Stimulated activated naive CD8-positive, alpha-beta T cell treated with anti-CD3 and anti-CD28 coated beads, Interleukin-15, Interleukin-2, amounts not matched to agents 100 U/mL and 50 U/mL, for 24 hours (primary cell): ENCODE results near the gene MAP2K6.
A peak's percentile ranks its signal among the peaks of the same experiment; 100 is the strongest.

Experiments
- ATAC-seq: fragments of 150-1000 bp; cut with Tn5 transposase; one replicate; pipeline ENCODE4 v1.10.0; 2021
- DNase-seq: peaks from one replicate; pipeline ENCODE4 v3.0.0; 2021

MAP2K6 gene

GRCh38 chr17:69578385-69578936 lies 164.0 kb downstream of the MAP2K6 start:
- no peak for ATAC-seq
- no peak for DNase-seq

GRCh38 chr17:69579961-69580677 lies 165.6 kb downstream of the MAP2K6 start:
- no peak for ATAC-seq

GRCh38 chr17:69581061-69581961 lies 166.8 kb downstream of the MAP2K6 start:
- peak; percentile 70 for ATAC-seq
- peak; percentile 39 for DNase-seq

More at GRCh38 chr17:69579961-69580677, 165.6 kb downstream of the MAP2K6 start:
- no peak for DNase-seq

- ATAC-seq (no peak), DNase-seq (no peak)
Measured at GRCh38 chr17:69588316-69588715, 173.8 kb downstream of the MAP2K6 start.

DNA sequence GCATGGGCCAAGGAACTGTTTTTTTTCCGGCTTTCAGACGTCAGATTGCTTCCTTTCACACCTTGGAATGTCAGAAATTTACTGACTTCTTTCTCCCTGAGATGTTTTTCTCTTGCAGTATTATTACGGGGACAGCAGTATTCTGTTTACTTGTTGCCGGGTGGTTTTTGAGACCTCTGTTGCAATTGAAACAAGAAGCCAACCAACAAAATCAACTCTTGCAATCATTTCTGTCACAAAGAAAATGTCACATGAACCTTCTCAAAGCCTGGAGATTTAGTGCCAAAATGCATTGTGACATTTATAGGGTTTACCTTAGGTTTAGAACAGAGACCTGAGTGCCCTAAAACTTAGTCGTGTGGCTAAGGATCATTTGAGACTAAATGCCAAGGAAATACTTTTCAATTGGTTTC lies 174.3 kb downstream of the MAP2K6 start:
- no peak for ATAC-seq
- no peak for DNase-seq

- ATAC-seq, result no peak
Measured at GRCh38 chr17:69590671-69591070, 176.2 kb downstream of the MAP2K6 start.

DNA sequence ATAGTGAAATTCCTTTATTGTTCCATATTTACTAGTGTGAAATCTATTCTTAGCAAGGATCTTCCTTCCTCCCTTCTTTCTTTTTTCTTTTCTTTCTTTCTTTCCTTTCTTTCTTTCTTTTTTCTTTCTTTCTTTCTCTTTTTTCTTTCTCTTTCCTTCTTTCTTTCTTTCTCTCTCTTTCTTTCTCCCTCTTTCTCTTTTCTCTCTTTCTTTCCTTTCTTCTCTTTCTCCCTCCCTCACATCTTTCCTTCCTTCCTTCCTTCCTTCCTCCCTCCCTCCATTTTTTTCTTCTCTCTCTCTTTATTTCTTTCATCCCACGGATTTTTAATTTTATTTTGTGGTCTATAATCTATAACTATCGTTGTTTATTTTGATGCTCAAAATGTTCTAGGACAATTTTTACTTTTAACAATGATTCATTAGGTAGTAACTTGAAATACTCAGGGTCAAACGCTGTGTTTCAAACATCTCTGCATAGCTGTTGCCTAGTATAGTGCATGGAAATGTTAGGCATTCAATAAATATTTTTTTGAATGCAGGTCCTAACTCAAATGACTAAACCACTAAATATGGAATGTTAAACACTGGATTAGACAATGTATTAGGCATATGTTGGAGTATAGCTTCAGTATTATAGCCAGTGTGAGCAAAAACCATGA lies 178.3 kb downstream of the MAP2K6 start:
- DNase-seq (no peak), ATAC-seq (no peak)

More at GRCh38 chr17:69590671-69591070, 176.2 kb downstream of the MAP2K6 start:
- DNase-seq, result no peak

DNA sequence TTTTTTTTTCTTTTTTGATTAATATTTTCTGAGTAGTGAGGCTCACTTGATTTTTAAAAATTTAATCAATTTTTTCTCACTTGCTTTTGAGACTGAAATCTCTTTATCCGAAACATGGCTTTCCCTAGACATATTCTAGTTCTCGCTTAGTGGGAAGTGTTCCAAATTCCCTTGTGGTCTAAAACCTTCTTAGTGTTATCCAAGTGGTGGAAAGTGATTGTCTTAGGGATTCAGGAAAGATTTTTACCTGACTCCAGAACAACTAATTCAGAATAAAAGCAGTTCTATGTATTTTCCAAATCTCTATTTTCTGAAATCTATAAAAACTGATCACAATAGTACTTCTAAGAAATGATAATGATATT lies 178.8 kb downstream of the MAP2K6 start:
- no peak for ATAC-seq
- no peak for DNase-seq

- ATAC-seq (no peak), DNase-seq (no peak)
Measured at GRCh38 chr17:69593716-69594115, 179.2 kb downstream of the MAP2K6 start.

DNA sequence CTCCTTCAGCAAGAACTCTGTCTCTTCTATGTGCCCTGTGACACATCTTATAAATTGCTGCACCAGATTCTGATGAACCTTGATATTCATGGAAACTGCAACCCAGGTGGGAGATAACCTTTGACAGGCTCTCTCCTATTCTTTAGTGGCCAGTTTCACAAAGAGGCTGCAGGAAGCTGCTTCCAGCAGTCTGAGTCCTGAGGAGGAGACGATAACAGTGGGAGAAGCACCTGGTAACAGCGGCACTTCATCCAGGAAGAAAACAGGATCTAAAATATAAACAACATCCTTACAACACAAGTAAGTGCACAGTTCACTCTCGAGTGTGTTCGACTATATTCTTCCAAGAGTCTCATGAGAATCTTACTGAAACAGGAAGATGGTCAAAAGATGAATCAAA lies 180.1 kb downstream of the MAP2K6 start:
- ATAC-seq (no peak), DNase-seq (no peak)

DNA sequence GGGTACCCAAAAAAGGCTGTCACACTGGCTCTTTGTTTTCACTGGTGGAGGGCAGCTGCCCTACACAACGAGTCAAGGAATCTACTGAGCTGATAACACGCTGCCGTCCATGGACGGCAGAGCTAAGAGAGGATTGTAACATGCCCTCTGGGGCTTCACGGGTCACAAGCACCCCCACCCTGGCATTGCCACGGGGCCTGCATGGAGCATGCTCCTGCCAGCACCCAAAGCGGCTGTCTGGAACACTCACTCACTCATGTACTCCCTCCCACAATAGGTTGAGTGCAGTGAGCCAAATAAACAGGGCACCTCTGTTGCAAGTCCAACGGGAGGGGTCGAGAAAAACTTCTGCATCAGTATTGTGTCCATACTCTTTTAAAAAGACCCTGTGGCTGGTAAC lies 181.6 kb downstream of the MAP2K6 start:
- no peak for ATAC-seq
- DNase-seq, result no peak

GRCh38 chr17:69597898-69598692 lies 183.6 kb downstream of the MAP2K6 start:
- DNase-seq (no peak), ATAC-seq (no peak)

DNA sequence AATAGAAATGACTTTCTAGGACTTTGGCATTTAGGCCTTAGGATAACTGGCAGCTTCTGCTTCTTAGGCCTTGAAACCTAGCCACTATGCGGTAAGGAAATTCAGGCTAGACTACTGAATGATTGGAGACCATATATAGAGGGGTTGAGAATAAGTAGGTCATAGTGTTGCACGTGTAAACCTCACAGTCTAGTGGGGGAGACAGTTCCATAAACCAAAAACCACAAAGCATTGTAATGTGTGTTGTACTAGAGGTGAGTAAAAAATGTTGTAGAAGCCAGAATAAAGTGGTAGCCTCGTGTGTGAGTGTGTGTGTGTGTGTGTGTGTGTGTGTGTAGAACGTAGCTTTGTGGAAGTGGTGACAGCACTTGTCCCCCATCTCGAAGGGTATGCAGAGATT lies 188.5 kb downstream of the MAP2K6 start:
- ATAC-seq (peak; percentile 68), DNase-seq (no peak)
